ENCODE data around the gene ENOSF1.
A peak's percentile ranks its signal among the peaks of the same experiment; 100 is the strongest.
"Not testable (repeated sequence)": the region's sequence is repeated elsewhere in the genome, so short reads cannot be mapped to it uniquely, and the experiment has no call there.

The ENOSF1 gene

GRCh38 chr18:732371-732770, 19.9 kb upstream of the ENOSF1 start:
- no peak for TF ChIP-seq CTCF (IDR thresholded peaks at IDR 0.05; ENCODE audit: low read depth, low read length)
- no peak for DNase-seq (ENCODE audit: extremely low read depth, low read depth)

GRCh38 chr18:731185-731584, 18.8 kb upstream of the ENOSF1 start:
- TF ChIP-seq CTCF (IDR thresholded peaks at IDR 0.05; ENCODE audit: low read depth, low read length) = no peak
- DNase-seq (ENCODE audit: extremely low read depth, low read depth) = no peak

- no peak for DNase-seq (ENCODE audit: extremely low read depth, low read depth)
- no peak for TF ChIP-seq CTCF (IDR thresholded peaks at IDR 0.05; ENCODE audit: low read depth, low read length)
Measured at GRCh38 chr18:730692-731091, 18.3 kb upstream of the ENOSF1 start.

- not testable (repeated sequence) for DNase-seq (ENCODE audit: extremely low read depth, low read depth)
- TF ChIP-seq CTCF (IDR thresholded peaks at IDR 0.05; ENCODE audit: low read depth, low read length) = peak; percentile 8
Measured at GRCh38 chr18:730120-730519, 17.7 kb upstream of the ENOSF1 start.

- no peak for TF ChIP-seq CTCF (IDR thresholded peaks at IDR 0.05; ENCODE audit: low read depth, low read length)
- no peak for DNase-seq (ENCODE audit: extremely low read depth, low read depth)
Measured at GRCh38 chr18:725646-726045, 13.2 kb upstream of the ENOSF1 start.

GRCh38 chr18:723541-724080, 11.2 kb upstream of the ENOSF1 start:
- DNase-seq (ENCODE audit: extremely low read depth, low read depth) = no peak
- TF ChIP-seq CTCF (IDR thresholded peaks at IDR 0.05; ENCODE audit: low read depth, low read length) = no peak

- TF ChIP-seq CTCF (IDR thresholded peaks at IDR 0.05; ENCODE audit: low read depth, low read length) = no peak
- DNase-seq (ENCODE audit: extremely low read depth, low read depth) = no peak
Measured at GRCh38 chr18:717003-717402, 4.6 kb upstream of the ENOSF1 start.
